ENCODE data around the gene NDUFB10. TPM values are rescaled to one million over a fixed set of nuclear protein-coding genes. Genes with fewer than 3 reads are reported as not detected.
"Not testable (repeated sequence)": the region's sequence is repeated elsewhere in the genome, so short reads cannot be mapped to it uniquely, and the experiment has no call there.

The NDUFB10 gene
- polyA plus RNA-seq, 1 donor (not counting 4 experiments of a cell fraction or from before 2014, with no cell fraction given), result 107 TPM

DNA sequence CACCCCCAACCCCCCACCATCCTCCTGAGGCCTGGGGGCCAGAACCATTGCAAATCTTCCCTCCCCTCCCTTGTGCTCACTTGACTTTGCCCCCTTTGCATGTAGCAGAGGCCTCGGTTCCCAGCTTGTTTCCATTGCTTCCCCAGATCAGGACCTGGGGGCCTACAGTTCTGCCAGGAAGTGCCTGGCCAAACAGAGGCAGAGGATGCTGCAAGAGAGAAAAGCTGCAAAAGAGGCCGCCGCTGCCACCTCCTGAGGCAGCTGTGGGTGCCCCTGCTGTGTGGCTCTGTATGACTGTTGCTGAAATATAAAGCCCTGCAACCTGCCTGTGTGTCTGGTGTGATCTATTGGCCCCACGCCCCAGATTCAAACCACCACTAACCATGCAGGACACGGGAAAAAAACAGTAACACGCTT lies 2.3 kb downstream of the NDUFB10 start:
- Histone ChIP-seq H3K4me1 (ENCODE audit: control insufficient read depth, extremely low read depth, insufficient read depth, low read length) (peaks cover 39% of the 10 kb centered on the region), H3K79me2 (ENCODE audit: control insufficient read depth, insufficient read depth, low read length) (peaks cover 58% of the 10 kb centered on the region), H3K9ac (ENCODE audit: control insufficient read depth, extremely low read depth, insufficient read depth, low read length) (no peak overlapping the region), H3K36me3 (ENCODE audit: control insufficient read depth in 2 of 2, extremely low read depth in 1 of 2, insufficient read depth in 2 of 2, low read length in 2 of 2) (peaks cover 17 to 31% of the 10 kb centered on the region in 2 experiments), H2AFZ (ENCODE audit: control insufficient read depth, low read length) (no peak overlapping the region), H3K4me3 (ENCODE audit: control insufficient read depth in 2 of 3, extremely low read depth in 1 of 3, insufficient read depth in 2 of 3, low read depth in 1 of 3, low read length in 3 of 3) (peak overlapping the region in 1 of 3 experiments; percentile 32), H3K4me2 (ENCODE audit: control insufficient read depth, extremely low read depth, insufficient read depth, low read depth, low read length) (peak overlapping the region; percentile 41), H3K9me1 (ENCODE audit: control insufficient read depth, extremely low read depth, insufficient read depth, low read length) (peaks cover 3% of the 10 kb centered on the region), H4K20me1 (ENCODE audit: control insufficient read depth, extremely low read depth, insufficient read depth, low read length) (peaks cover 28% of the 10 kb centered on the region), H3K9me3 (ENCODE audit: control insufficient read depth, low read depth, low read length) (no peaks in the 10 kb centered on the region), H3K27me3 (ENCODE audit: control insufficient read depth, extremely low read depth, insufficient read depth, low read length) (no peaks in the 10 kb centered on the region), H3K27ac (ENCODE audit: control insufficient read depth, insufficient read depth, low read length) (no peak overlapping the region)
- FAIRE-seq (no peak), DNase-seq (ENCODE audit: low read depth, low spot score) (no peak)
- no peak for TF ChIP-seq EZH2 (IDR thresholded peaks at IDR 0.05; ENCODE audit: low read length)
- dilution Hi-C loops (cut with MboI; ENCODE audit: extremely low pct_ligation_motif_present, low sequenced_read_pairs), result no loop called here

DNA sequence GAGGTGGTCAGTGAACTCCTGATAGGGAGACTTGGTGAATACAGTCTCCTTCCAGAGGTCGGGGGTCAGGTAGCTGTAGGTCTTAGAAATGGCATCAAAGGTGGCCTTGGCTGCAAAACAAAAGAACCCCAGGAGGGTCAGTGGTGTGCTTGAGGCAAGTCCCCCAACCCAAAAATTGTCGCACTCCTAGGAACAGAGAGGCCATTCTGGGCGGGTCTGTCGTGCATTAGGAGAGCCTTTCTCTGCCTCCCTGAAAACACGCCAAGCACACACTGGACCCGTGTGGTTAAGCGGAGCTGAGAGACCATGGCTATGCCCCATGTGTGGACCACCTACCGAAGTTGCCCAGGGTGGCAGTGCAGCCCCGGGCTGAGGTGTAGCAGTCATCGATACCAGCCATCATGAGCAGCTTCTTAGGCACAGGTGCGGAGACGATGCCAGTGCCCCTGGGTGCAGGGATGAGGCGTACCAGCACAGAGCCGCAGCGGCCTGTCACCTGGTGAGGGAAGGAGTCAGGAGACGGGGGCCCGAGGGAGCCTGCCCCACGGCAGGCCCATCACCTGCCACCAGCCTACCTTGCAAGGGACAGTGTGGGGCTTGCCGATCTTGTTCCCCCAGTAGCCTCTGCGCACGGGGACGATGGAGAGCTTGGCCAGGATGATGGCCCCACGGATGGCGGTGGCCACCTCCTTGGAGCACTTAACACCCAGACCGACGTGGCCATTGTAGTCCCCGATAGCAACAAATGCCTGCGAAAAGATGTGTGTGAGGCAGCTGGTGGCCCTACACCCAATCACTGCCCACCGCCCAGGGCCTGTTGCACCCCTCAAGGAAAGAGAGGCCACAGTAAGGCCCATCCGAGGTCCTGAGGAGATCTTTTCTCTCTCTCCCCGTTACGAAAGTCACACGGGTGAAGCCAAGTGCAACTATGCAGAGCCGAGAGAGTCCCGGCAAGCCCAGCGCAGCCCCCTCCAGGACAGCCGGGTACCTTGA lies 3.1 kb downstream of the NDUFB10 start:
- Histone ChIP-seq H3K79me2 (ENCODE audit: control insufficient read depth, insufficient read depth, low read length) (peaks cover 59% of the 10 kb centered on the region), H3K36me3 (ENCODE audit: control insufficient read depth in 2 of 2, extremely low read depth in 1 of 2, insufficient read depth in 2 of 2, low read length in 2 of 2) (peaks cover 17 to 31% of the 10 kb centered on the region in 2 experiments), H3K4me3 (ENCODE audit: control insufficient read depth in 2 of 3, extremely low read depth in 1 of 3, insufficient read depth in 2 of 3, low read depth in 1 of 3, low read length in 3 of 3) (peak overlapping the region; percentile 59 to 85 (median 76)), H3K4me1 (ENCODE audit: control insufficient read depth, extremely low read depth, insufficient read depth, low read length) (peaks cover 39% of the 10 kb centered on the region), H3K4me2 (ENCODE audit: control insufficient read depth, extremely low read depth, insufficient read depth, low read depth, low read length) (peak overlapping the region; percentile 91), H3K9ac (ENCODE audit: control insufficient read depth, extremely low read depth, insufficient read depth, low read length) (peak overlapping the region; percentile 85), H4K20me1 (ENCODE audit: control insufficient read depth, extremely low read depth, insufficient read depth, low read length) (peaks cover 28% of the 10 kb centered on the region)
- H3K9me1 ChIP-seq (ENCODE audit: control insufficient read depth, extremely low read depth, insufficient read depth, low read length); dilution Hi-C loops (cut with MboI; ENCODE audit: extremely low pct_ligation_motif_present, low sequenced_read_pairs); H2AFZ ChIP-seq (ENCODE audit: control insufficient read depth, low read length); H3K9me3 ChIP-seq (ENCODE audit: control insufficient read depth, low read depth, low read length); H3K27me3 ChIP-seq (ENCODE audit: control insufficient read depth, extremely low read depth, insufficient read depth, low read length); FAIRE-seq; H3K27ac ChIP-seq (ENCODE audit: control insufficient read depth, insufficient read depth, low read length); DNase-seq (ENCODE audit: low read depth, low spot score): not testable (repeated sequence)

DNA sequence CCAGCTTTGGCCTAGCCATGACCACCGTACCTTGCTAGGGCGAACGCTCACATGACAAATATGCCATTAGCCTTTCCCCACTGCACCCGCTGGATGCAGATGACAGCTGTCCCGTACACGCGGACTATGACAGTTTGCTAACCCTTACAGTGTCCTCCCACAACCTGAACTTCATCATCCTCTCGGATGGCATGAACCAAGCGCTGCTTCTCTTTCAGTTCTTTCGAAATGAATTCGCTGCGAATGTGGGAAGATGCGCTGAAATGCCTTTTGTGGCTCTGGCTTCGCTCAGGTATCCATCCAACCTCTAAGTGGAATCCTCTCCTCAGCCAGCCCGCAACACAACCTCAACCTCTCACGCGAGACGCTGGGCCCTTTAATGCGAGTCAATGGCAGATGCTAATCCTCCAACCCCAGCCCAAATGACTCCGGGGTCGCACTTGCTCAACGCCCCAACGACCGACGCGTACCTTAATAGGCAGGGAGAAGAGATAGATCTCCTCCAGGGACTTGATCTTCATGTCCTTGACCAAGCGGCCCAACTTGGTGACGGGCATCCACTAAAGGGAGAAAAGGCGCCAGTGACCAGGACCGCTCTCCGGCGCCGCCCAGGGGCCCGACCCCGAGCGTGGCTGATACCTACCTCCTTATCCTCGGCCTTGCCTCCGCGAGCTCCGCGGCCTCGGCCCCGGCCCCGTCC lies 4.6 kb downstream of the NDUFB10 start:
- TF ChIP-seq EZH2 (IDR thresholded peaks at IDR 0.05; ENCODE audit: low read length), result no peak
- TF ChIP-seq, protein P1, sequence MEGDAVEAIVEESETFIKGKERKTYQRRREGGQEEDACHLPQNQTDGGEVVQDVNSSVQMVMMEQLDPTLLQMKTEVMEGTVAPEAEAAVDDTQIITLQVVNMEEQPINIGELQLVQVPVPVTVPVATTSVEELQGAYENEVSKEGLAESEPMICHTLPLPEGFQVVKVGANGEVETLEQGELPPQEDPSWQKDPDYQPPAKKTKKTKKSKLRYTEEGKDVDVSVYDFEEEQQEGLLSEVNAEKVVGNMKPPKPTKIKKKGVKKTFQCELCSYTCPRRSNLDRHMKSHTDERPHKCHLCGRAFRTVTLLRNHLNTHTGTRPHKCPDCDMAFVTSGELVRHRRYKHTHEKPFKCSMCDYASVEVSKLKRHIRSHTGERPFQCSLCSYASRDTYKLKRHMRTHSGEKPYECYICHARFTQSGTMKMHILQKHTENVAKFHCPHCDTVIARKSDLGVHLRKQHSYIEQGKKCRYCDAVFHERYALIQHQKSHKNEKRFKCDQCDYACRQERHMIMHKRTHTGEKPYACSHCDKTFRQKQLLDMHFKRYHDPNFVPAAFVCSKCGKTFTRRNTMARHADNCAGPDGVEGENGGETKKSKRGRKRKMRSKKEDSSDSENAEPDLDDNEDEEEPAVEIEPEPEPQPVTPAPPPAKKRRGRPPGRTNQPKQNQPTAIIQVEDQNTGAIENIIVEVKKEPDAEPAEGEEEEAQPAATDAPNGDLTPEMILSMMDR (optimal IDR thresholded peaks at IDR 0.05 in 1 of 3, IDR thresholded peaks at IDR 0.05 in 1 of 3, conservative IDR thresholded peaks at IDR 0.05 in 1 of 3; ENCODE audit: extremely low read depth in 1 of 3, insufficient read depth in 2 of 3, low read length in 3 of 3), result peak in 1 of 3 experiments; percentile 7
- H3K27ac ChIP-seq (ENCODE audit: control insufficient read depth, insufficient read depth, low read length), result peak overlapping the region; percentile 82
- peaks cover 59% of the 10 kb centered on the region for H3K79me2 ChIP-seq (ENCODE audit: control insufficient read depth, insufficient read depth, low read length)
- peaks cover 36% of the 10 kb centered on the region for H3K4me1 ChIP-seq (ENCODE audit: control insufficient read depth, extremely low read depth, insufficient read depth, low read length)
- FAIRE-seq (no peak), DNase-seq (ENCODE audit: low read depth, low spot score) (no peak)
- H3K27me3 ChIP-seq (ENCODE audit: control insufficient read depth, extremely low read depth, insufficient read depth, low read length), result no peaks in the 10 kb centered on the region
- H3K9me1 ChIP-seq (ENCODE audit: control insufficient read depth, extremely low read depth, insufficient read depth, low read length), result peaks cover 3% of the 10 kb centered on the region
- peak overlapping the region; percentile 85 for H3K9ac ChIP-seq (ENCODE audit: control insufficient read depth, extremely low read depth, insufficient read depth, low read length)
- peak overlapping the region; percentile 91 for H3K4me2 ChIP-seq (ENCODE audit: control insufficient read depth, extremely low read depth, insufficient read depth, low read depth, low read length)
- peaks cover 28% of the 10 kb centered on the region for H4K20me1 ChIP-seq (ENCODE audit: control insufficient read depth, extremely low read depth, insufficient read depth, low read length)
- no peaks in the 10 kb centered on the region for H3K9me3 ChIP-seq (ENCODE audit: control insufficient read depth, low read depth, low read length)
- dilution Hi-C loops (cut with MboI; ENCODE audit: extremely low pct_ligation_motif_present, low sequenced_read_pairs), result no loop called here
- H3K36me3 ChIP-seq (ENCODE audit: control insufficient read depth in 2 of 2, extremely low read depth in 1 of 2, insufficient read depth in 2 of 2, low read length in 2 of 2), result peaks cover 17 to 31% of the 10 kb centered on the region in 2 experiments
- peak overlapping the region; percentile 59 to 85 (median 76) for H3K4me3 ChIP-seq (ENCODE audit: control insufficient read depth in 2 of 3, extremely low read depth in 1 of 3, insufficient read depth in 2 of 3, low read depth in 1 of 3, low read length in 3 of 3)
- no peak overlapping the region for H2AFZ ChIP-seq (ENCODE audit: control insufficient read depth, low read length)
